HEK293 (cell line): ENCODE data around the gene PRDM5.

Source experiments
- REPIN1 ChIP-seq: fragments of 450-650 bp; formaldehyde crosslinking; IDR thresholded peaks from 2 replicates; pipeline ENCODE4 v1.5.1; 2017; ENCODE audit warnings: missing biosample characterization, missing genetic modification characterization, low read depth
- ZNF138 ChIP-seq: fragments of 450-650 bp; formaldehyde crosslinking; IDR thresholded peaks from 2 replicates; pipeline ENCODE4 v1.5.1; 2016; ENCODE audit warnings: missing biosample characterization, missing genetic modification characterization, borderline replicate concordance

DNA sequence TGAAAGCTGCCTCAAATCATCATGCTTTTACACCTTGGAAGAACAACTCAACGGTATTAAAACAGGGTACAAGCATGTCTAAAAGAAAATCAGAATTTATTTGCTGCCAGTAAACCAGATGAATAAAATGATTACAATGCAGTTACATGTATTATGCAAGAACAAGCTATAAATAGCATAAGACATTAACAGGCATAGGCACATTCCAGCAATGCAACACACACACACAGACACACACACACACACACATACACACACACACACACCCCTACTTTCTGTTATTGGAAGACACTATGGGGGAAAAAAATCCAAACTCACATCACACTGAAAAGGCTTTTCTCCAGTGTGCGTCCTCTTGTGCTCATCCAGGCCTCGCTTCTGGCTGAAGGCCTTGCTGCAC lies 212.5 kb downstream of the PRDM5 start:
- TF ChIP-seq REPIN1 (tag by site-specific recombination), result no peak
- no peak for TF ChIP-seq ZNF138 (tag by site-specific recombination)
